ENCODE measurements around the gene IWS1. TPM values are rescaled to one million over a fixed set of nuclear protein-coding genes. Genes with fewer than 3 reads are reported as not detected.
"Not testable (repeated sequence)": the region's sequence is repeated elsewhere in the genome, so short reads cannot be mapped to it uniquely, and the experiment has no call there.

IWS1 gene
- total and polyA plus RNA-seq, 4 donors: 20.3 to 64.5 (median 32.6) TPM

DNA sequence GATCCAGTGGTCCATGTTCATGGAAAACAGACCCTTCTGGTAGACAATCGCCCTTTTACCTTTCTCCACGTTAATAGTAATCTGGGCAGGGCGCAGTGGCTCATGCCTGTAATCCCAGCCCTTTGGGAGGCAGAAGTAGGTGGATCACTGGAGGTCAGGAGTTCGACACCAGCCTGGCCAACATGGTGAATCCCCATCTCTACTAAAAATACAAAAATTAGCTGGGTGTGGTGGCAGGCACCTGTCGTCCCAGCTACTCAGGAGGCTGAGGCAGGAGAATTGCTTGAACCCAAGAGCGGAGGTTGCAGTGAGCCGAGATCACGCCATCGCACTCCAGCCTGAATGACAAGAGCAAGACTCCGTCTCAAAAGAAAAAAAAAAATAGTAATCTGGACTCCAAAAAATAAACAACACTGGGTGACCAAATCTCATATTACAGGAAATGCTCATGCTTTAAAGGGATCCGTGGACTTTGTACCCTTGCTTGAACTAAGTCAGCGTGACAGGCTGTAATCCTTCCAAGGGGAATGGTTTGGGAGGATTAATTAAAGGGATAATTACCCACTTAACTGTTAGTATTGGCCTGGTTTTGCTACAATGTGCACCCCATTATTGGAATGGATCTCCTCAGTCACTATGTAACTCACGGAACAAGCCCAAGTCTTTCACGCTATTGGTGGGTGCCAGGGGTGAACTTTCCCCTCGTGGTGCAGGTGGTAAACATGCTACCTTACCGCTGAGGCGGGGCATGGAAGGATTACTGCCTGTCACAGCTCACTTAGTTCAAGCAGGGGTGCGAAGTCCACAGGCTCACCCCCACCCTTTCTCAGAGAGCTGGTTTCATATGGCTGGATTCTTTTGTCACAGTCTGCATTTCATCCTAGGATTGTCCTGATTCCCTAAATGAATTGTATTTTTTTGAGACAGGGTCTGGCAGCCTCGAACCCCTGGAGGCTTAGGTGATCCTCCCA lies 71.4 kb downstream of the IWS1 start:
- Histone ChIP-seq H3K4me1 (ENCODE audit: control insufficient read depth in 5 of 5, insufficient read depth in 5 of 5, low read length in 5 of 5) (no peaks in the 10 kb centered on the region), H3K36me3 (ENCODE audit: control insufficient read depth in 4 of 4, insufficient read depth in 4 of 4, low read length in 4 of 4) (no peaks in the 10 kb centered on the region), H3K27me3 (ENCODE audit: control insufficient read depth in 3 of 3, insufficient read depth in 3 of 3, low read length in 2 of 3) (no peaks in the 10 kb centered on the region), H3K27ac (ENCODE audit: low read depth in 1 of 2, low read length in 1 of 2) (no peak overlapping the region), H3K9me3 (ENCODE audit: control insufficient read depth in 4 of 4, insufficient read depth in 3 of 4, low read length in 3 of 4) (no peaks in the 10 kb centered on the region), H3K4me3 (no peak overlapping the region), H3K9ac (ENCODE audit: insufficient read depth in 1 of 2, low read length in 2 of 2) (no peak overlapping the region)
- WGBS, 2 donors: 90 to 94% methylated on average over 19 of the region's 19 CpGs
- TF ChIP-seq, protein P1, sequence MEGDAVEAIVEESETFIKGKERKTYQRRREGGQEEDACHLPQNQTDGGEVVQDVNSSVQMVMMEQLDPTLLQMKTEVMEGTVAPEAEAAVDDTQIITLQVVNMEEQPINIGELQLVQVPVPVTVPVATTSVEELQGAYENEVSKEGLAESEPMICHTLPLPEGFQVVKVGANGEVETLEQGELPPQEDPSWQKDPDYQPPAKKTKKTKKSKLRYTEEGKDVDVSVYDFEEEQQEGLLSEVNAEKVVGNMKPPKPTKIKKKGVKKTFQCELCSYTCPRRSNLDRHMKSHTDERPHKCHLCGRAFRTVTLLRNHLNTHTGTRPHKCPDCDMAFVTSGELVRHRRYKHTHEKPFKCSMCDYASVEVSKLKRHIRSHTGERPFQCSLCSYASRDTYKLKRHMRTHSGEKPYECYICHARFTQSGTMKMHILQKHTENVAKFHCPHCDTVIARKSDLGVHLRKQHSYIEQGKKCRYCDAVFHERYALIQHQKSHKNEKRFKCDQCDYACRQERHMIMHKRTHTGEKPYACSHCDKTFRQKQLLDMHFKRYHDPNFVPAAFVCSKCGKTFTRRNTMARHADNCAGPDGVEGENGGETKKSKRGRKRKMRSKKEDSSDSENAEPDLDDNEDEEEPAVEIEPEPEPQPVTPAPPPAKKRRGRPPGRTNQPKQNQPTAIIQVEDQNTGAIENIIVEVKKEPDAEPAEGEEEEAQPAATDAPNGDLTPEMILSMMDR (IDR thresholded peaks at IDR 0.05; ENCODE audit: control extremely low read depth, extremely low read depth): no peak
- ATAC-seq (ENCODE audit: insufficient read depth, low FRiP score) (no peak), DNase-seq (peak in 2 of 3 donors; percentile 50 to 66)

DNA sequence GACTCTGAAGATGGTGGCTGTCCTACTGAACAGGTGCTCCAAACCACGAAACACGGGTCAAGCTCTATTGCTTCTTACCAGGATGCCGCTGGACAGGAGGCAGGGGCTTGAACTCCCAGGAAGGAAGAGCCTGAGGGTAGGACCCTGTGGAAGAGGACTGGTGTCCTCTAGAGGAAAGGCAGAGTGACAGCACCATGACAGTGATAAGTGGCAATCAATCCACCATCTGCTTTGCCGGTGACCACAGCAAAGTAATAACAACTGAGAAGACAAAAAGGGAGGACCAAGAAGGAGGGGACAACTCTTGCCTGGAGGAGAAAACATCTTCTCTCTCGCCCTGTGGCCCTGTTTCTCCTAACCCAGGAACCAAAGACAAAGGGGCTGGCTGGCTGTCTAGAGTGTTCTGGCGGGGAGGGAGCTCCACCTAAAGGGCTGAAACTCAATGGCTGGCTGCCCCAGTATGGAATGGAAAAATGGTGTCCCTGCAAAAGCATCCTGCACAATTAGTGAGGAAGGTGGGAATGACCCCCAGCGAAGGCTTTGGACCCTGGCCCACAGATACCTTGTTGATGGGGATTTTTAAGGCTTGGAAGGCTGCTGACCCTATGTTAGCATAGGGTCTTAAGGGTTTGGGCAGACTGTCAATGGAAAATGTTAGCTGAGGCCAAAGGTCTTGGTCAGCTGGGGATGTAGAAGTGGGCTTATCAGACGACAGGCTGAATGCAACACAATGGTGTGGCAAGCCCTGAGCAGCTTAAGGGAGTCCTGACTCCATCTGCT lies 72.7 kb downstream of the IWS1 start:
- no peak for DNase-seq
- H3K36me3 ChIP-seq (ENCODE audit: control insufficient read depth in 4 of 4, insufficient read depth in 4 of 4, low read length in 4 of 4): no peaks in the 10 kb centered on the region
- no peaks in the 10 kb centered on the region for H3K9me3 ChIP-seq (ENCODE audit: control insufficient read depth in 4 of 4, insufficient read depth in 3 of 4, low read length in 3 of 4)
- no peak overlapping the region for H3K27ac ChIP-seq (ENCODE audit: low read depth in 1 of 2, low read length in 1 of 2)
- H3K4me3 ChIP-seq: no peak overlapping the region
- no peaks in the 10 kb centered on the region for H3K4me1 ChIP-seq (ENCODE audit: control insufficient read depth in 5 of 5, insufficient read depth in 5 of 5, low read length in 5 of 5)
- 87 to 91% methylated on average over 8 of the region's 8 CpGs for WGBS, 2 donors
- H3K27me3 ChIP-seq (ENCODE audit: control insufficient read depth in 3 of 3, insufficient read depth in 3 of 3, low read length in 2 of 3): no peaks in the 10 kb centered on the region
- H3K9ac ChIP-seq (ENCODE audit: insufficient read depth in 1 of 2, low read length in 2 of 2): no peak overlapping the region
- TF ChIP-seq, protein P1 (IDR thresholded peaks at IDR 0.05; ENCODE audit: control extremely low read depth, extremely low read depth): no peak
- no peak for ATAC-seq (ENCODE audit: insufficient read depth, low FRiP score)

DNA sequence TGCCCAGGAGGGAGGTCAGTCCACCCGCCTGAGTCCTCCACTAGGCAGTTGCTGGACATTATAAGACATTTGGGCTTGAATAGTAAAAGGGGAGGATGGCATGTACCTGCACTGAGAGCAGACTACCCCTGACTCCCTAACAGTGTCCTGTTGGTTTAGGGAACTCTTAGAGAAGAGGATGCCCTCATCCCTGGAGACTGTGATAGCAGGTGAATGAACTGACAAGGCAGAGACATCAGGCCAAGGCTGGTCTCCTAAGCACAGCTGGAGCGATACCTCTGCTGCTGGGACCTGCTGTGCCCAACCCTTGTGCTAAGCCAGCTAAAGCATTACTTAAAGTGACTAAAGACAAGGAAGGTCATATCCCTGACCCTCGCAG lies 73.3 kb downstream of the IWS1 start:
- TF ChIP-seq, protein P1 (IDR thresholded peaks at IDR 0.05; ENCODE audit: control extremely low read depth, extremely low read depth): no peak
- no peak overlapping the region for H3K4me3 ChIP-seq
- H3K27ac ChIP-seq (ENCODE audit: low read depth in 1 of 2, low read length in 1 of 2): no peak overlapping the region
- no peak overlapping the region for H3K9ac ChIP-seq (ENCODE audit: insufficient read depth in 1 of 2, low read length in 2 of 2)
- ATAC-seq (ENCODE audit: insufficient read depth, low FRiP score): no peak
- H3K4me1 ChIP-seq (ENCODE audit: control insufficient read depth in 5 of 5, insufficient read depth in 5 of 5, low read length in 5 of 5): no peaks in the 10 kb centered on the region
- no peaks in the 10 kb centered on the region for H3K9me3 ChIP-seq (ENCODE audit: control insufficient read depth in 4 of 4, insufficient read depth in 3 of 4, low read length in 3 of 4)
- 98 to 99% methylated on average over 3 of the region's 3 CpGs for WGBS, 2 donors
- H3K27me3 ChIP-seq (ENCODE audit: control insufficient read depth in 3 of 3, insufficient read depth in 3 of 3, low read length in 2 of 3): no peaks in the 10 kb centered on the region
- no peaks in the 10 kb centered on the region for H3K36me3 ChIP-seq (ENCODE audit: control insufficient read depth in 4 of 4, insufficient read depth in 4 of 4, low read length in 4 of 4)
- DNase-seq: no peak

DNA sequence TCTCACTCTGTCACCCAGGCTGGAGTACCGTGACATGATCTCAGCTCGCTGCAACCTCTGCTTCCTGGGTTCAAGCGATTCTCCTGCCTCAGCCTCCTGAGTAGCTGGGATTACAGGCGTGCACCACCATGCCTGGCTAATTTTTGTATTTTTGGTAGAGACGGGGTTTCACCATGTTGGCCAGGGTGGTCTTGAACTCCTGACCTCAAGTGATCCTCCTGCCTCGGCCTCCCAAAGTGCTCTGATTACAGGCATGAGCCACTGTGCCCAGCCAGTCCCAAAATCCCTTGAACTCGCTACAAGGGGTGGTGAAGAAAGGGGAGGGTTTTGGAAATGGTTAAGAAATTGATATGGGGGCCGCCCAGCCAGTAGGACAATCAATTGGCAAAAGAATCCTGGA lies 73.9 kb downstream of the IWS1 start:
- H3K9me3 ChIP-seq (ENCODE audit: control insufficient read depth in 4 of 4, insufficient read depth in 3 of 4, low read length in 3 of 4); H3K27ac ChIP-seq (ENCODE audit: low read depth in 1 of 2, low read length in 1 of 2); H3K9ac ChIP-seq (ENCODE audit: insufficient read depth in 1 of 2, low read length in 2 of 2); DNase-seq; H3K27me3 ChIP-seq (ENCODE audit: control insufficient read depth in 3 of 3, insufficient read depth in 3 of 3, low read length in 2 of 3); ATAC-seq (ENCODE audit: insufficient read depth, low FRiP score); H3K4me1 ChIP-seq (ENCODE audit: control insufficient read depth in 5 of 5, insufficient read depth in 5 of 5, low read length in 5 of 5); H3K36me3 ChIP-seq (ENCODE audit: control insufficient read depth in 4 of 4, insufficient read depth in 4 of 4, low read length in 4 of 4); H3K4me3 ChIP-seq: not testable (repeated sequence)
- 92 to 100% methylated on average over 8 of the region's 8 CpGs for WGBS, 2 donors

All from lung (tissue), 12 donors.